Mucosa of descending colon (tissue), 3 donors: ENCODE measurements around the gene ALPL. TPM values are rescaled to one million over a fixed set of nuclear protein-coding genes. Genes with fewer than 3 reads are reported as not detected.

ENCODE experiments used
- ATAC-seq: fragments of 200-7000 bp; cut with Tn5 transposase; one replicate; pipeline ENCODE4 v1.9.1; 2020; ENCODE audit warnings: mild to moderate bottlenecking, moderate library complexity
- DNase-seq, 3 donors: peaks; one replicate each; pipeline ENCODE4 v3.0.0-alpha.2; 2020
- H3K36me3 ChIP-seq: fragments of 200-600 bp; one replicate; pipeline ENCODE4 v1.8.0; 2021; ENCODE audit warnings: low read depth, mild to moderate bottlenecking
- H3K4me1 ChIP-seq: fragments of 200-600 bp; one replicate; pipeline ENCODE4 v1.8.0; 2021; ENCODE audit warnings: low read depth, mild to moderate bottlenecking
- H3K4me3 ChIP-seq: fragments of 200-600 bp; one replicate; pipeline ENCODE4 v1.8.0; 2021; ENCODE audit warnings: mild to moderate bottlenecking
- H3K9me3 ChIP-seq: fragments of 200-600 bp; one replicate; pipeline ENCODE4 v1.8.0; 2021; ENCODE audit warnings: mild to moderate bottlenecking
- CTCF ChIP-seq: fragments of 200-600 bp; IDR thresholded peaks from one replicate; pipeline ENCODE4 v1.8.0; 2022; ENCODE audit warnings: antibody characterized with exemption, mild to moderate bottlenecking
- intact Hi-C, 2 donors: fragments of 100-400 bp; cut with DNase I in 1 of 2; cut with micrococcal nuclease in 1 of 2; formaldehyde crosslinking; loops; one replicate each; pipeline versions ENCODE4 v1.11.0 to v1.11.1; 2022; cut with DNase I, micrococcal nuclease
- total RNA-seq, 3 donors: library from RNA; stranded (reverse); fragmentation: NEBNext Ultra II Directional in 2 of 3; extraction: Animal tissue kit (Norgen Biotek cat#: 25700) in 2 of 3; gene quantifications; one replicate each; pipeline versions ENCODE4 v1.2.1 to v1.2.4, GENCODE V29; 2021 to 2023
- donor health status: DM: no; HTN: no; CAD: no; lungs with moderate emphysema.
- donor health status: DM: no; HTN: no; CAD: no.
- donor health status: DM: no; HTN: yes; CAD: no.

The ALPL gene
- total RNA-seq, 3 donors from 2014 or later: 0.82 to 2.7 (median 0.90) TPM

DNA sequence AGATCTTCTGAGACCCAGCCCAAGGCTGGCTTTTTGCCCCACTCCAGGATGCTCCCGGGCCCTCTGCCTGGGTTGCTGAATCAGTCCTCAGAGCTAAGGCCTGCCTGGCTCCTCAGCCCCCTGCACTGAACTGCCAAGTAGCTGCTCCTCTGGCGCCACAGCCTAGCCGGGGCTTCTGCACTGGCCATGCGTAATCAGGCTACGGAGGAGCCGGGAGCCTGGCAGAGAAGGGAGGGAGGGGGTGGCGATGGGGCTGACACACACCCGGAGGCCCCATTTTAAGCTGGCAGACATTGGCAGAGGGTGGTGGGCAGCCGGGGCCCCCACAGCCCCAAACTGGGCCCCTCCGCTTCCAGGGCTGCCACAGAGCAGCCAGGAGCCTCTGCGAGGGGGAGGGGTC is 38.7 kb downstream of the ALPL start:
- Histone ChIP-seq H3K9me3 (no peaks in the 10 kb centered on the region), H3K4me3 (no peak overlapping the region), H3K4me1 (no peaks in the 10 kb centered on the region), H3K36me3 (no peaks in the 10 kb centered on the region)
- no peak for DNase-seq
- TF ChIP-seq CTCF: no peak
- no peak for ATAC-seq
- intact Hi-C loops: no loop called here

- Histone ChIP-seq H3K4me1 (no peaks in the 10 kb centered on the region), H3K36me3 (no peaks in the 10 kb centered on the region), H3K9me3 (no peaks in the 10 kb centered on the region), H3K4me3 (no peak overlapping the region)
- DNase-seq (no peak), ATAC-seq (no peak)
- no peak for TF ChIP-seq CTCF
- intact Hi-C loops: no loop called here
These were observed 40.9 kb downstream of the ALPL start for GRCh38 chr1:21550097-21550496.

DNA sequence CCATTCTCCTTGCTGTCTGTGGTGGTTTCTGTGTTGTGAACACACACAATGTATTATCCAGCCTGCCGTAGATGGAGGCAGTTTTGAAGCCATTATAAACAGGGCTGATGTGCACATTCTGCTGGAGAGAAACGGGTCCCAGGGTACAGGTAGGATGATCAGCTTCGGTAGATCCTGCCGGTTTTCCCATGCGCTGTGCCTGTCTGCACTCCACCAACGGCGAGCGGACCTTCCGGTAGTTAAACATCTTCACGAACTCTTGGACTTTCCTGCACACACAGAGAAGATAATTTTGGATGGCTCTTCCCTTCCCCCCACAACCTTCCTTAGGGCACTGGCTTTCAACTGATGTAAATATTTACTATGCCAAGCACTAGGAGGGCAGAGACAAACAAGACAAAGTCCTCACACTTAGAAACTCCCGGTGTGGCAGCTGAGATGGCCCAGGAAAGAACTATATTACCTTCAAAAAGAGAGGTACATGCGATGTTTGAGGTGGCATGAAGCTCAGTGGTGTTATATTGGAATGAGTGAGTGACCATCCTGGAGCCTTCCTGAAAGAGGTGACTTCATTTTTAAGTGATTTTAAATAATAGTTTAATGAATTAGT is 41.7 kb downstream of the ALPL start:
- H3K4me1 ChIP-seq: no peaks in the 10 kb centered on the region

GRCh38 chr1:21552715-21553114 is 43.5 kb downstream of the ALPL start:
- DNase-seq: no peak
- no peak for ATAC-seq
- Histone ChIP-seq H3K9me3 (no peaks in the 10 kb centered on the region), H3K4me1 (no peaks in the 10 kb centered on the region), H3K36me3 (no peaks in the 10 kb centered on the region), H3K4me3 (no peak overlapping the region)
- TF ChIP-seq CTCF: no peak
- intact Hi-C loops: no loop called here

More for the DNA sequence above, 41.7 kb downstream of the ALPL start:
- ATAC-seq (no peak), DNase-seq (no peak)
- no peaks in the 10 kb centered on the region for H3K9me3 ChIP-seq
- no peak for TF ChIP-seq CTCF
- no peak overlapping the region for H3K4me3 ChIP-seq
- no peaks in the 10 kb centered on the region for H3K36me3 ChIP-seq
- intact Hi-C loops: no loop called here

GRCh38 chr1:21553116-21553926 is 44.1 kb downstream of the ALPL start:
- Histone ChIP-seq H3K4me1 (no peaks in the 10 kb centered on the region), H3K4me3 (no peak overlapping the region), H3K9me3 (no peaks in the 10 kb centered on the region), H3K36me3 (no peaks in the 10 kb centered on the region)
- ATAC-seq (no peak), DNase-seq (no peak)
- TF ChIP-seq CTCF: no peak
- intact Hi-C loops: no loop called here
